HepG2 (cell line): ENCODE results near the gene G6PC3. TPM values are rescaled to one million over a fixed set of nuclear protein-coding genes. Genes with fewer than 3 reads are reported as not detected.
A peak's percentile ranks its signal among the peaks of the same experiment; 100 is the strongest.

Experiments used
- ARHGAP35 ChIP-seq: sonication (generic); formaldehyde crosslinking; IDR thresholded peaks from 2 replicates; pipeline ENCODE4 v1.9.0; 2022; ENCODE audit warnings: mild to moderate bottlenecking, inconsistent platforms, moderate library complexity, missing genetic modification reagents, borderline replicate concordance
- ATM ChIP-seq: fragments of 450-650 bp; IDR thresholded peaks from 2 replicates; pipeline ENCODE4 v1.7.1; 2017; ENCODE audit warnings: mild to moderate bottlenecking, borderline replicate concordance
- BRF2 ChIP-seq: sonication (generic); formaldehyde crosslinking; IDR thresholded peaks from 2 replicates; pipeline ENCODE4 v1.8.1; 2022; ENCODE audit warnings: mild to moderate bottlenecking, missing genetic modification reagents
- DNMT1 ChIP-seq: sonication (generic); formaldehyde crosslinking; IDR thresholded peaks from 2 replicates; pipeline ENCODE4 v1.5.1; 2020; ENCODE audit warnings: mild to moderate bottlenecking, missing genetic modification reagents
- MAF1 ChIP-seq: sonication (generic); formaldehyde crosslinking; IDR thresholded peaks from 2 replicates; pipeline ENCODE4 v1.5.0; 2020; ENCODE audit warnings: missing genetic modification reagents, borderline replicate concordance
- MXD3 ChIP-seq: IDR thresholded peaks from 2 replicates; pipeline ENCODE4 v1.6.1; 2016; ENCODE audit warnings: mild to moderate bottlenecking, missing biosample characterization, missing genetic modification reagents
- NCOR1 ChIP-seq: fragments of 200-600 bp; sonication (generic); IDR thresholded peaks from 2 replicates; pipeline ENCODE4 v1.7.0; 2017; ENCODE audit warnings: antibody characterized with exemption, low read length, borderline replicate concordance
- REXO4 ChIP-seq: sonication (generic); formaldehyde crosslinking; IDR thresholded peaks from 2 replicates; pipeline ENCODE4 v1.8.0; 2022; ENCODE audit warnings: missing genetic modification reagents, mild to moderate bottlenecking, borderline replicate concordance
- SMAD9 ChIP-seq: sonication (generic); formaldehyde crosslinking; IDR thresholded peaks from 2 replicates; pipeline ENCODE4 v1.5.1; 2020; ENCODE audit warnings: mild to moderate bottlenecking, missing genetic modification reagents
- SPEN ChIP-seq: sonication (generic); formaldehyde crosslinking; IDR thresholded peaks from 2 replicates; pipeline ENCODE4 v1.5.1; 2020; ENCODE audit warnings: low read depth, mild to moderate bottlenecking, missing genetic modification reagents
- TOE1 ChIP-seq: sonication (generic); formaldehyde crosslinking; IDR thresholded peaks from 2 replicates; pipeline ENCODE4 v1.4.0; 2020; ENCODE audit warnings: mild to moderate bottlenecking, missing genetic modification reagents
- ZFP62 ChIP-seq: sonication (generic); formaldehyde crosslinking; IDR thresholded peaks from 2 replicates; pipeline ENCODE4 v1.4.0; 2020; ENCODE audit warnings: missing genetic modification reagents
- ZNF224 ChIP-seq: sonication (generic); formaldehyde crosslinking; IDR thresholded peaks from 2 replicates; pipeline ENCODE4 v1.5.0; 2020; ENCODE audit warnings: mild to moderate bottlenecking, missing genetic modification reagents
- ZNF230 ChIP-seq: sonication (generic); formaldehyde crosslinking; IDR thresholded peaks from 2 replicates; pipeline ENCODE4 v1.4.0; 2020; ENCODE audit warnings: mild to moderate bottlenecking, missing genetic modification reagents
- ZNF274 ChIP-seq: sonication (generic); formaldehyde crosslinking; IDR thresholded peaks from 2 replicates; pipeline ENCODE4 v1.5.1; 2020; ENCODE audit warnings: mild to moderate bottlenecking, missing genetic modification reagents
- ZNF331 ChIP-seq: sonication (generic); formaldehyde crosslinking; IDR thresholded peaks from 2 replicates; pipeline ENCODE4 v1.4.0; 2020; ENCODE audit warnings: missing genetic modification reagents
- ZNF546 ChIP-seq: sonication (generic); formaldehyde crosslinking; conservative IDR thresholded peaks from 2 replicates; pipeline ENCODE4 v1.8.1; 2023; ENCODE audit warnings: mild to moderate bottlenecking, missing genetic modification reagents
- ZNF563 ChIP-seq: sonication (generic); formaldehyde crosslinking; IDR thresholded peaks from 2 replicates; pipeline ENCODE4 v1.8.0; 2022; ENCODE audit warnings: mild to moderate bottlenecking, moderate library complexity, missing genetic modification reagents
- ZNF670 ChIP-seq: sonication (generic); formaldehyde crosslinking; IDR thresholded peaks from 2 replicates; pipeline ENCODE4 v1.8.0; 2022; ENCODE audit warnings: mild to moderate bottlenecking, missing genetic modification reagents, borderline replicate concordance
- polyA plus RNA-seq, 8 experiments: library from polyadenylated mRNA; depleted of rRNA in 3 of 8; stranded (reverse) in 7 of 8; unstranded in 1 of 8; fragments of >200 nt; fragmentation: Illumina TruSeq in 4 of 8; extraction: Trizol in 4 of 8; gene quantifications; 2 replicates each; pipeline versions ENCODE4 v1.2.1 to v1.2.3, GENCODE V29; 2011 to 2016; ENCODE audit warnings: low read depth in 4 of 8, missing spikeins in 1 of 8, mixed read lengths in 1 of 8; ENCODE audit not compliant: insufficient read depth in 1 of 8
- total RNA-seq, 5 experiments: library from RNA; depleted of rRNA; stranded (reverse); fragments of >200 nt; fragmentation: Illumina TruSeq; extraction: Trizol; gene quantifications; 2 replicates each; pipeline ENCODE4 v1.2.3, GENCODE V29; 2016; ENCODE audit warnings: low read depth in 1 of 5
- TF ChIP-seq, protein P1 (sequence below): sonication (generic); formaldehyde crosslinking; IDR thresholded peaks from 2 replicates; pipeline ENCODE4 v1.4.0; 2020; ENCODE audit warnings: mild to moderate bottlenecking, missing genetic modification reagents

G6PC3 gene
- total and polyA plus RNA-seq, 2 of the 13 experiments (the other 11 are each of a cell fraction or from before 2014, with no cell fraction given): 38.5 to 75.8 TPM

- peak; percentile 82; the same call in 1 of the 2 replicates for TF ChIP-seq MXD3 (CRISPR knock-in tag)
- TF ChIP-seq SMAD9 (CRISPR knock-in tag): no peak
- TF ChIP-seq ZNF670: no peak; the same call in 1 of the 2 replicates
- TF ChIP-seq, protein P1, sequence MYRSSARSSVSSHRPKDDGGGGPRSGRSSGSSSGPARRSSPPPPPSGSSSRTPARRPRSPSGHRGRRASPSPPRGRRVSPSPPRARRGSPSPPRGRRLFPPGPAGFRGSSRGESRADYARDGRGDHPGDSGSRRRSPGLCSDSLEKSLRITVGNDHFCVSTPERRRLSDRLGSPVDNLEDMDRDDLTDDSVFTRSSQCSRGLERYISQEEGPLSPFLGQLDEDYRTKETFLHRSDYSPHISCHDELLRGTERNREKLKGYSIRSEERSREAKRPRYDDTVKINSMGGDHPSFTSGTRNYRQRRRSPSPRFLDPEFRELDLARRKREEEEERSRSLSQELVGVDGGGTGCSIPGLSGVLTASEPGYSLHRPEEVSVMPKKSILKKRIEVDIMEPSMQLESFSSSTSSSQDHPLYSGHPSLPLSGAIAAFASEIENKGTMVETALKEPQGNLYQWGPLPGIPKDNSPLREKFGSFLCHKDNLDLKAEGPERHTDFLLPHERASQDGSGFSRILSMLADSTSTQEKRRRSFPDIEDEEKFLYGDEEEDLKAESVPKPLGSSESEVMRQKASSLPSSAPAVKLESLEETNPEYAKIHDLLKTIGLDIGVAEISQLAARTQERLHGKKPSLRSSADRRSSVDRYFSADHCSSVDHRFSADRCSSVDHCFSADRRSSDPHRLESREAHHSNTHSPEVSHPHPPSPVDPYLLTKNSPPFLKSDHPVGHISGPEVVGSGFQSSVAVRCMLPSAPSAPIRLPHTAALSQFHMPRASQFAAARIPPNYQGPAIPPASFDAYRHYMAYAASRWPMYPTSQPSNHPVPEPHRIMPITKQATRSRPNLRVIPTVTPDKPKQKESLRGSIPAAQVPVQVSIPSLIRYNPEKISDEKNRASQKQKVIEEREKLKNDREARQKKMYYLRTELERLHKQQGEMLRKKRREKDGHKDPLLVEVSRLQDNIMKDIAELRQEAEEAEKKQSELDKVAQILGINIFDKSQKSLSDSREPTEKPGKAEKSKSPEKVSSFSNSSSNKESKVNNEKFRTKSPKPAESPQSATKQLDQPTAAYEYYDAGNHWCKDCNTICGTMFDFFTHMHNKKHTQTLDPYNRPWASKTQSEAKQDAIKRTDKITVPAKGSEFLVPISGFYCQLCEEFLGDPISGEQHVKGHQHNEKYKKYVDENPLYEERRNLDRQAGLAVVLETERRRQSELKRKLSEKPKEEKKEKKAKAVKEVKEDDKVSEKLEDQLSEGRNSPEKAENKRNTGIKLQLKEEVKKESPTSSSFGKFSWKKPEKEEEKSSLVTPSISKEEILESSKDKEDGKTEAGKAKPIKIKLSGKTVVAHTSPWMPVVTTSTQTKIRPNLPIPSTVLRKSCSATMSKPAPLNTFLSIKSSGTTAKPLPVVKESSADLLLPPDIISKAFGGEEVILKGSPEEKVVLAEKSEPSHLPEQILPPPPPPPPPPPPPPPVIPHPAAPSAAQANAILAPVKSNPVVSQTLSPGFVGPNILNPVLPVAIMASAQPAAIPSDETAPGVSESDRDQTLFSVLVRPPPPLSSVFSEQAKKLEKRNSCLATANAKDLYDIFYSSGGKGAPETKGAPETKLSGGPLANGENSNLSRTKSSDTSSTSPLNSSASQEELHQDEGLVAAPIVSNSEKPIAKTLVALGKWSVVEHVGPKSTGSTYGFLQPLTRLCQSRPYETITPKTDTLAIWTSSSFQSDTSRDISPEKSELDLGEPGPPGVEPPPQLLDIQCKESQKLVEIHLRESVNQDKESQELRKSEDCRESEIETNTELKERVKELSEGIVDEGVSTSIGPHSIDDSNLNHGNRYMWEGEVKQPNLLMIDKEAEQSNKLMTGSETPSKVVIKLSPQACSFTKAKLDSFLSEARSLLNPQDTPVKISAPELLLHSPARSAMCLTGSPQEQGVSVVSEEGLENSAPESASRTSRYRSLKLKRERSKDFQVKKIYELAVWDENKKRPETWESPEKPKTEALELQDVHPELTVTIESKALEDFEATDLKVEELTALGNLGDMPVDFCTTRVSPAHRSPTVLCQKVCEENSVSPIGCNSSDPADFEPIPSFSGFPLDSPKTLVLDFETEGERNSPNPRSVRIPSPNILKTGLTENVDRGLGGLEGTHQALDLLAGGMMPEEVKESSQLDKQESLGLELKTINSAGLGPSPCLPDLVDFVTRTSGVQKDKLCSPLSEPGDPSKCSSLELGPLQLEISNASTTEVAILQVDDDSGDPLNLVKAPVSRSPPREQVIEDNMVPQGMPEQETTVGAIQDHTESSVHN (CRISPR knock-in tag): peak; percentile 96
- TF ChIP-seq DNMT1 (CRISPR knock-in tag): peak; percentile 86
- peak; percentile 90 for TF ChIP-seq BRF2 (CRISPR knock-in tag)
- no peak; the same call in 1 of the 2 replicates for TF ChIP-seq REXO4 (CRISPR knock-in tag)
- TF ChIP-seq NCOR1: peak; percentile 95
- TF ChIP-seq ARHGAP35 (CRISPR knock-in tag): 0 out of 2 replicates have a peak, but pooled peaks have one; percentile 77
- TF ChIP-seq ZNF274 (CRISPR knock-in tag): peak; percentile 76
- TF ChIP-seq SPEN: peak; percentile 98
- peak; percentile 95 for TF ChIP-seq ZNF230 (CRISPR knock-in tag)
- peak; percentile 90 for TF ChIP-seq ZNF563 (CRISPR knock-in tag)
- peak; percentile 97 for TF ChIP-seq ZNF331 (CRISPR knock-in tag)
- TF ChIP-seq ATM: no peak
- TF ChIP-seq MAF1 (CRISPR knock-in tag): peak; percentile 93; the same call in 1 of the 2 replicates
- TF ChIP-seq TOE1 (CRISPR knock-in tag): 0 out of 2 replicates have a peak, but pooled peaks have one; percentile 39
- no peak for TF ChIP-seq ZFP62 (CRISPR knock-in tag)
- peak; percentile 96; the same call in 1 of the 2 replicates for TF ChIP-seq ZNF224 (CRISPR knock-in tag)
- TF ChIP-seq ZNF546: no peak
These were observed 40.5 kb downstream of the G6PC3 start (continued) for GRCh38 chr17:44110823-44111633.
